GM21390 (cell line): ENCODE results near the gene TBX15.
"Not testable (repeated sequence)": the region's sequence is repeated elsewhere in the genome, so short reads cannot be mapped to it uniquely, and the experiment has no call there.

Source experiments
- ATAC-seq: cut with Tn5 transposase; IDR thresholded peaks from one replicate; pipeline ENCODE4 v1.9.1; 2021; ENCODE audit not compliant: unreplicated experiment

Gene TBX15

GRCh38 chr1:118960567-118961136, 27.5 kb downstream of the TBX15 start:
- no peak for ATAC-seq

GRCh38 chr1:118960026-118960561, 28.0 kb downstream of the TBX15 start:
- peak; percentile 86 for ATAC-seq

GRCh38 chr1:118958937-118959631, 29.1 kb downstream of the TBX15 start:
- ATAC-seq = no peak

GRCh38 chr1:118958140-118958539, 30.0 kb downstream of the TBX15 start:
- ATAC-seq = no peak

- not testable (repeated sequence) for ATAC-seq
Observed at GRCh38 chr1:118957579-118957978, 30.6 kb downstream of the TBX15 start.

- ATAC-seq = no peak
Observed at GRCh38 chr1:118954301-118954905, 33.7 kb downstream of the TBX15 start.

- no peak for ATAC-seq
Observed at GRCh38 chr1:118951270-118951936, 36.7 kb downstream of the TBX15 start.

- no peak for ATAC-seq
Observed at GRCh38 chr1:118949315-118949714, 38.8 kb downstream of the TBX15 start.

GRCh38 chr1:118948846-118949245, 39.3 kb downstream of the TBX15 start:
- ATAC-seq = no peak

GRCh38 chr1:118948351-118948750, 39.8 kb downstream of the TBX15 start:
- no peak for ATAC-seq

GRCh38 chr1:118947790-118948189, 40.4 kb downstream of the TBX15 start:
- ATAC-seq = no peak

GRCh38 chr1:118947003-118947765, 41.0 kb downstream of the TBX15 start:
- ATAC-seq = no peak

GRCh38 chr1:118945489-118945888, 42.7 kb downstream of the TBX15 start:
- no peak for ATAC-seq

GRCh38 chr1:118944546-118944945, 43.6 kb downstream of the TBX15 start:
- ATAC-seq = no peak

- ATAC-seq = no peak
Observed at GRCh38 chr1:118944133-118944532, 44.0 kb downstream of the TBX15 start.

- no peak for ATAC-seq
Observed at GRCh38 chr1:118940957-118941356, 47.2 kb downstream of the TBX15 start.

- no peak for ATAC-seq
Observed at GRCh38 chr1:118937413-118938072, 50.6 kb downstream of the TBX15 start.

GRCh38 chr1:118934706-118935105, 53.4 kb downstream of the TBX15 start:
- no peak for ATAC-seq

GRCh38 chr1:118933051-118933781, 54.9 kb downstream of the TBX15 start:
- no peak for ATAC-seq

GRCh38 chr1:118931876-118932275, 56.3 kb downstream of the TBX15 start:
- no peak for ATAC-seq
